ENCODE measurements around the gene KIF17. TPM values are rescaled to one million over a fixed set of nuclear protein-coding genes. Genes with fewer than 3 reads are reported as not detected.

KIF17 gene
- total RNA-seq, 6 donors from 2014 or later: 4.2 to 12.6 (median 8.5) TPM

DNA sequence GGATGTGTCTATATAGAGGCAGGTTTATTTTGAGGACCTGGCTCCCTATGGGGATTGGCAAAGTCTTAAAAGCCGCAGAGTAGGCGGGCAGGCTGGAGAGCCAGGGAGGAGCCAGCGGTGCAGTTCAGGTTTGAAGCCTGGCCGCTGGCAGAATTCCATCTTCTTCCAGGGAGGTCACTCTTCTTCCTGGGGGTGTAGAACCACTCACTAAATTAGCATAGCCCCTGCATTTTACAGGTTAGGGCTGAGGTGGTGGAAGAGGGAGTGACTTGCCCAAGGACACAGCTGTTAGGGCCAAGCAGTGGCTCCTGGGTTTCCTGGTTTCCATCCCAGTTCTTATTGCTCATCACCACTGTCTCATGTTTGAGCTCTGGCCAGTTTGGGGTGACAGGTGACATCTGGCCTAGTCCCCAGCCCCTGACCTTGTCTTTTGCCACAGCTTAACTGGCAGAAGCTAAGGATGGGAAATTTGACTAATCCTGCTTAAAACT is 83.2 kb downstream of the KIF17 start:
- Histone ChIP-seq H3K27me3 (no peaks in the 10 kb centered on the region), H3K36me3 (peaks cover 15 to 26% (median 24%) of the 10 kb centered on the region in 4 donors), H3K4me1 (peaks cover 12 to 17% (median 14%) of the 10 kb centered on the region in 4 donors), H3K27ac (peak overlapping the region in 3 of 4 donors; percentile 95 to 97 (median 95)), H3K9me3 (no peaks in the 10 kb centered on the region), H3K4me3 (peak overlapping the region; percentile 85 to 98 (median 96))
- 15 to 16% methylated on average over 4 of the region's 4 CpGs for WGBS, 2 donors
- DNase-seq: peak in 1 of 2 donors; percentile 81
- ATAC-seq (ENCODE audit: low FRiP score in 2 of 2): peak; percentile 42 to 72
- TF ChIP-seq POLR2A (IDR thresholded peaks at IDR 0.05) (no peak), EP300 (IDR thresholded peaks at IDR 0.05) (no peak), POLR2AphosphoS5 (IDR thresholded peaks at IDR 0.05) (no peak)
- TF ChIP-seq, protein P1, sequence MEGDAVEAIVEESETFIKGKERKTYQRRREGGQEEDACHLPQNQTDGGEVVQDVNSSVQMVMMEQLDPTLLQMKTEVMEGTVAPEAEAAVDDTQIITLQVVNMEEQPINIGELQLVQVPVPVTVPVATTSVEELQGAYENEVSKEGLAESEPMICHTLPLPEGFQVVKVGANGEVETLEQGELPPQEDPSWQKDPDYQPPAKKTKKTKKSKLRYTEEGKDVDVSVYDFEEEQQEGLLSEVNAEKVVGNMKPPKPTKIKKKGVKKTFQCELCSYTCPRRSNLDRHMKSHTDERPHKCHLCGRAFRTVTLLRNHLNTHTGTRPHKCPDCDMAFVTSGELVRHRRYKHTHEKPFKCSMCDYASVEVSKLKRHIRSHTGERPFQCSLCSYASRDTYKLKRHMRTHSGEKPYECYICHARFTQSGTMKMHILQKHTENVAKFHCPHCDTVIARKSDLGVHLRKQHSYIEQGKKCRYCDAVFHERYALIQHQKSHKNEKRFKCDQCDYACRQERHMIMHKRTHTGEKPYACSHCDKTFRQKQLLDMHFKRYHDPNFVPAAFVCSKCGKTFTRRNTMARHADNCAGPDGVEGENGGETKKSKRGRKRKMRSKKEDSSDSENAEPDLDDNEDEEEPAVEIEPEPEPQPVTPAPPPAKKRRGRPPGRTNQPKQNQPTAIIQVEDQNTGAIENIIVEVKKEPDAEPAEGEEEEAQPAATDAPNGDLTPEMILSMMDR (IDR thresholded peaks at IDR 0.05): no peak

DNA sequence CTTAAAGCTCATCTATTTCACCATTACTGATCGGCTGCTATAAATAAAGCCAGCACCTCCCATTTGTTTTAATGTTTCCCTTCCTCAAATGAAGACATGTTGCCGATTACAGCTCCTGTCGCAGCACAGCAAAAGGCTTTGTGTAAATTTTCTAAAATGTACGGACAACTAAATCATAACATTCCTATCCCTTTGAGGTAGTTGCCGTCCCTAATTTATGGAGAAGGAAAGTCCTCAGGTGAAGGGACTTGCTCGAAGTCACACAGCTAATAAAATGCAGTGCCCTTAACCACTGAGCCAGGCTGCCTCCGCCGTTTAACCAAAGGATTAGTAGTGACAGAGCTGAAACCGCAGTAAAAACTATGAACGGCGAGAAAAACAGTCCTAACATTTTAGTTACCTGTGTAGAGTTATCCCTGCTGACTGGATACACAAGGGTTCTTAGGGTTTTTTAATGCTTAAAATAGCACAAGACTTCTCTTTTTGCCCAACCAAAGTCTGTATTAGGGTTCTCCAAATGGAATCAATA is 83.7 kb downstream of the KIF17 start:
- peak overlapping the region; percentile 91 to 97 (median 95) for H3K27ac ChIP-seq
- DNase-seq: no peak
- H3K27me3 ChIP-seq: no peaks in the 10 kb centered on the region
- peaks cover 12 to 17% (median 14%) of the 10 kb centered on the region in 4 donors for H3K4me1 ChIP-seq
- 2 to 3% methylated on average over 11 of the region's 11 CpGs for WGBS, 2 donors
- ATAC-seq (ENCODE audit: low FRiP score in 2 of 2): no peak
- TF ChIP-seq EP300 (IDR thresholded peaks at IDR 0.05) (no peak), POLR2AphosphoS5 (IDR thresholded peaks at IDR 0.05) (no peak), POLR2A (IDR thresholded peaks at IDR 0.05) (no peak)
- TF ChIP-seq, protein P1 (IDR thresholded peaks at IDR 0.05): no peak
- peaks cover 14 to 22% (median 19%) of the 10 kb centered on the region in 4 donors for H3K36me3 ChIP-seq
- peak overlapping the region; percentile 85 to 98 (median 96) for H3K4me3 ChIP-seq
- no peaks in the 10 kb centered on the region for H3K9me3 ChIP-seq

DNA sequence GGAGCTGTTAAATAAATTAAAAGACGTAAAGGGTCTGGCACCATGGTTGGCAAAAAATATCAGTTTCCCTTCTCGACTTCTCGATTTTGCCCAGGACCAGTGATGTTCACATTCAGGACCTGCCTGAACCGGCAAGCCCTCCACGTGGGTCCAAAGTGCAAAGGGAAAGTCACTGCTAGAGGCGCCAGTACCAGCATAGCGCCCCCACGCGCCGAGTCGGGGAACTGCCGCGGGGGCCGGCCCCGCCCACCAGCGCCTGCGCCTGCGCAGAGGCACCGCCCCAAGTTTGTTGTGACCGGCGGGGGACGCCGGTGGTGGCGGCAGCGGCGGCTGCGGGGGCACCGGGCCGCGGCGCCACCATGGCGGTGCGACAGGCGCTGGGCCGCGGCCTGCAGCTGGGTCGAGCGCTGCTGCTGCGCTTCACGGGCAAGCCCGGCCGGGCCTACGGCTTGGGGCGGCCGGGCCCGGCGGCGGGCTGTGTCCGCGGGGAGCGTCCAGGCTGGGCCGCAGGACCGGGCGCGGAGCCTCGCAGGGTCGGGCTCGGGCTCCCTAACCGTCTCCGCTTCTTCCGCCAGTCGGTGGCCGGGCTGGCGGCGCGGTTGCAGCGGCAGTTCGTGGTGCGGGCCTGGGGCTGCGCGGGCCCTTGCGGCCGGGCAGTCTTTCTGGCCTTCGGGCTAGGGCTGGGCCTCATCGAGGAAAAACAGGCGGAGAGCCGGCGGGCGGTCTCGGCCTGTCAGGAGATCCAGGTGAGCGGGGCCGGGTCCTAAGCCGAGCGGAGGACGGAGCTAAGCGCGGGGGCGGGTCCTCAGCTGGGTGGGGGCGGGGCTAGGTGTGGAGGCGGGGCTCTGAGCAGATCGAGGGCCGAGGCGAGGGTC is 84.4 kb downstream of the KIF17 start, which contains the start of gene PINK1:
Gene PINK1, plus strand, starts transcription at position 269 of the 875 bp plus-strand sequence. Its CDS starts 91 bp downstream, at position 360.
- Histone ChIP-seq H3K4me3 (peak within 1 kb of the TSS; percentile 85 to 98 (median 96)), H3K36me3 (peaks cover 7 to 15% (median 12%) of the 10 kb centered on the region in 4 donors), H3K4me1 (peaks cover 12 to 17% (median 14%) of the 10 kb centered on the region in 4 donors), H3K27ac (peak within 1 kb of the TSS; percentile 91 to 97 (median 95)), H3K27me3 (no peaks in the 10 kb centered on the region), H3K9me3 (no peaks in the 10 kb centered on the region)
- DNase-seq: peak; percentile 87 to 98
- 1 to 9% methylated on average over 10 to 32 of the region's 93 CpGs for WGBS, 2 donors
- peak; percentile 93 to 95 for ATAC-seq (ENCODE audit: low FRiP score in 2 of 2)
- TF ChIP-seq POLR2AphosphoS5 (IDR thresholded peaks at IDR 0.05) (peak; percentile 45 to 86), POLR2A (IDR thresholded peaks at IDR 0.05) (peak in 3 of 4 donors; percentile 69 to 95 (median 85)), EP300 (IDR thresholded peaks at IDR 0.05) (no peak)
- TF ChIP-seq, protein P1 (IDR thresholded peaks at IDR 0.05): peak; percentile 99 to 100 (median 100)

DNA sequence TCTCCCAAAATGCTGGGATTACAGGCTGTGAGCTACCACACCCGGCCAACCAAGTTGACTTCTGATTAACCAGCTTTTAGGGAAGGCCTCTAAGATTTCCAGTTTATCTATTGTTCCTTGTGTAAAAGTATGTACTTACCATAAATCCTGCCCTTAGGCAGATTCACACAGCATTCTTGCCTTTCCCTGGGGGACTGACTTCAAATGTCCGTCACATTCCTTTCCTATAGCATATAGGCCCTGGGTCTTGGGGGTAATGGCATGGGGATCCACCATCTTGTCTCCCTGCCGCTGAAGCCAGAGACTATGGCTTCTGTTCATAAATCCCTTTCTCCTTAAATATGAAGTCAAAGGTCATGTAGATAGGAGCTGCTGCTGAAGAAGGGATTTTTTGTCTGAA is 85.4 kb downstream of the KIF17 start:
- peaks cover 0 to 5% (median 2%) of the 10 kb centered on the region in 4 donors for H3K36me3 ChIP-seq
- DNase-seq (no peak), ATAC-seq (ENCODE audit: low FRiP score in 2 of 2) (no peak)
- WGBS, 2 donors: 93 to 100% methylated on average over 3 of the region's 3 CpGs
- H3K27ac ChIP-seq: no peak overlapping the region
- no peaks in the 10 kb centered on the region for H3K9me3 ChIP-seq
- H3K4me1 ChIP-seq: peaks cover 12 to 17% (median 14%) of the 10 kb centered on the region in 4 donors
- H3K27me3 ChIP-seq: no peaks in the 10 kb centered on the region
- no peak overlapping the region for H3K4me3 ChIP-seq
- TF ChIP-seq, protein P1 (IDR thresholded peaks at IDR 0.05): no peak
- TF ChIP-seq POLR2A (IDR thresholded peaks at IDR 0.05): no peak
- TF ChIP-seq POLR2AphosphoS5 (IDR thresholded peaks at IDR 0.05): no peak
- no peak for TF ChIP-seq EP300 (IDR thresholded peaks at IDR 0.05)

Data from upper lobe of left lung (tissue), 6 donors.